ENCODE data around the gene SAMD4A. TPM values are rescaled to one million over a fixed set of nuclear protein-coding genes. Genes with fewer than 3 reads are reported as not detected.

SAMD4A gene
- total and polyA plus RNA-seq, 11 donors: 45.0 to 247 (median 138) TPM

- Histone ChIP-seq H3K27me3 (no peaks in the 10 kb centered on the region), H3K9me3 (no peaks in the 10 kb centered on the region), H3K27ac (peak overlapping the region; percentile 45 to 90 (median 84)), H3K4me3 (no peak overlapping the region), H3K36me3 (no peaks in the 10 kb centered on the region), H3K4me1 (peaks cover 11 to 93% (median 72%) of the 10 kb centered on the region in 12 donors)
- 36 to 45% (median 40%) methylated on average over 3 of the region's 3 CpGs for WGBS, 4 donors
- ATAC-seq (no peak), DNase-seq (no peak)
- TF ChIP-seq POLR2A (IDR thresholded peaks at IDR 0.05) (no peak), CTCF (IDR thresholded peaks at IDR 0.05) (no peak)
- intact Hi-C loops (cut with DNase I): loop anchor here in 1 of 10 donors (2.0 kb wide), 1 partner anchor 21 kb away; no protein-coding TSS in a partner anchor
These were observed 107.3 kb downstream of the SAMD4A start for GRCh38 chr14:54674046-54674741.

GRCh38 chr14:54675236-54676128 lies 108.6 kb downstream of the SAMD4A start:
- Histone ChIP-seq H3K36me3 (no peaks in the 10 kb centered on the region), H3K4me3 (no peak overlapping the region), H3K27ac (peak overlapping the region; percentile 9 to 90 (median 84)), H3K9me3 (no peaks in the 10 kb centered on the region), H3K4me1 (peaks cover 16 to 94% (median 76%) of the 10 kb centered on the region in 12 donors), H3K27me3 (no peaks in the 10 kb centered on the region)
- DNase-seq: no peak
- no peak for TF ChIP-seq CTCF (IDR thresholded peaks at IDR 0.05)
- no peak for TF ChIP-seq POLR2A (IDR thresholded peaks at IDR 0.05)
- intact Hi-C loops (cut with DNase I): loop anchor here in 1 of 10 donors (2.0 kb wide), 1 partner anchor 23 kb away; no protein-coding TSS in a partner anchor
- WGBS, 4 donors: 45 to 63% (median 53%) methylated on average over 9 to 11 of the region's 11 CpGs
- peak in 3 of 4 donors; percentile 41 to 44 (median 43) for ATAC-seq

- Histone ChIP-seq H3K9me3 (no peaks in the 10 kb centered on the region), H3K27ac (peak overlapping the region; percentile 13 to 90 (median 84)), H3K4me1 (peaks cover 16 to 94% (median 72%) of the 10 kb centered on the region in 12 donors), H3K27me3 (no peaks in the 10 kb centered on the region), H3K36me3 (no peaks in the 10 kb centered on the region), H3K4me3 (peak overlapping the region in 1 of 12 donors; percentile 1)
- intact Hi-C loops (cut with DNase I): no loop called here
- ATAC-seq: peak; percentile 66 to 85 (median 77)
- peak in 3 of 5 donors; percentile 39 to 62 (median 39) for DNase-seq
- TF ChIP-seq CTCF (IDR thresholded peaks at IDR 0.05) (no peak), POLR2A (IDR thresholded peaks at IDR 0.05) (no peak)
- 25 to 33% (median 30%) methylated on average over 11 of the region's 11 CpGs for WGBS, 4 donors
These were observed 110.1 kb downstream of the SAMD4A start for GRCh38 chr14:54676812-54677708.
